ENCODE measurements around the gene CDH13.

The CDH13 gene

DNA sequence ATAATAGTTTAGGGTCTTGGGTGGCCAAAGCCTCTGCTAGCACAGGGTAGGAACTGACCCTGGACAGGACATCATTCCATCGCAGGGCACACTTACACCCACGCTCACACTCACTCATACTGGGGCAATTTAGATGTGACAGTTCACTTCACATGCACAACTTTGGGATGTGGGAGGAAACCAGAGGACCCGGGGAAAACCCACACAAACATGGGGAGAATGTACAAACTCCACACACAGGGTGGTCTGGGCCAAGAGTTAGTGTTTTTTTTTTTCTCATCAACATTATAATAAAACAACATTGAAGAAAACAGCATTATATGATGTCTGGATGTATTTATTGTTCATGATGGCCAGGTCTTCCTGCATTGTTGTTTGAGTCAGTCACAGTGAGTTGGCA, 93.6 kb downstream of the CDH13 start:
- Histone ChIP-seq H3K4me1 (ENCODE audit: low read length) (no peaks in the 10 kb centered on the region), H3K36me3 (replicated peaks; ENCODE audit: low read depth, low read length) (no peaks in the 10 kb centered on the region), H3K27ac (ENCODE audit: low read length) (no peak overlapping the region), H3K9me3 (ENCODE audit: insufficient read depth, low read length) (no peaks in the 10 kb centered on the region), H4K20me1 (ENCODE audit: insufficient read depth, low read length) (no peaks in the 10 kb centered on the region), H3K4me3 (ENCODE audit: low read length) (no peak overlapping the region), H3K9ac (ENCODE audit: low read length) (no peak overlapping the region), H3K79me2 (ENCODE audit: low read length) (no peaks in the 10 kb centered on the region), H3K27me3 (ENCODE audit: low read depth, low read length) (peaks cover 6% of the 10 kb centered on the region; the same call in 1 of the 2 replicates), H3K4me2 (ENCODE audit: low read length) (no peak overlapping the region), H2AFZ (ENCODE audit: low read depth, low read length) (no peak overlapping the region)
- TF ChIP-seq EZH2phosphoT487 (IDR thresholded peaks at IDR 0.05; ENCODE audit: low read depth) (no peak), CTCF (IDR thresholded peaks at IDR 0.05; ENCODE audit: low read depth, low read length) (no peak)

GRCh38 chr16:82726306-82726705, 99.5 kb downstream of the CDH13 start:
- Histone ChIP-seq H3K4me1 (ENCODE audit: low read length) (0 out of 2 replicates have a peak, but pooled peaks cover 4% of the 10 kb centered on the region), H3K36me3 (replicated peaks; ENCODE audit: low read depth, low read length) (no peaks in the 10 kb centered on the region), H3K9ac (ENCODE audit: low read length) (no peak overlapping the region), H3K4me3 (ENCODE audit: low read length) (no peak overlapping the region), H2AFZ (ENCODE audit: low read depth, low read length) (no peak overlapping the region), H3K4me2 (ENCODE audit: low read length) (no peak overlapping the region), H3K27ac (ENCODE audit: low read length) (no peak overlapping the region), H3K79me2 (ENCODE audit: low read length) (no peaks in the 10 kb centered on the region), H3K27me3 (ENCODE audit: low read depth, low read length) (peaks cover 19% of the 10 kb centered on the region; the same call in 1 of the 2 replicates), H4K20me1 (ENCODE audit: insufficient read depth, low read length) (no peaks in the 10 kb centered on the region), H3K9me3 (ENCODE audit: insufficient read depth, low read length) (peaks cover 6% of the 10 kb centered on the region; the same call in 1 of the 2 replicates)
- TF ChIP-seq CTCF (IDR thresholded peaks at IDR 0.05; ENCODE audit: low read depth, low read length) (no peak), EZH2phosphoT487 (IDR thresholded peaks at IDR 0.05; ENCODE audit: low read depth) (no peak)

DNA sequence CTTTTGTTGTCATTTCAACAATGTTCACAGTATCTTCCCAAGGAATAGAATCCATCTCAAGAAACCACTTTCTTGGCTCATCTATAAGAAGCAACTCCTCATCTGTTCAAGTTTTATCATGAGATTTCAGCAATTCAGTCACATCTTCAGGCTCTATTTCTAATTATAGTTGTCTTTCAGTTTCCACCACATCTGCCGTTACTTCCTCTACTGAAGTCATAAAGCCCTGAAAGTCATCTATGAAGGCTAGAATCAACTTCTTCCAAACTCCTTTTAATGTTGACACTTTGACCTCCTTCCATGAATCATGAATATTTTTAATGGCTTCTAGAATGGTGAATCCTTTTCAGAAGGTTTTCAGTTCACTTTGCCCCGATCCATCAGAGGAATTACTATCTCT, 102.1 kb downstream of the CDH13 start:
- no peak overlapping the region for H2AFZ ChIP-seq (ENCODE audit: low read depth, low read length)
- no peak for TF ChIP-seq EZH2phosphoT487 (IDR thresholded peaks at IDR 0.05; ENCODE audit: low read depth)
- no peak for TF ChIP-seq CTCF (IDR thresholded peaks at IDR 0.05; ENCODE audit: low read depth, low read length)
- H3K27me3 ChIP-seq (ENCODE audit: low read depth, low read length), result peaks cover 19% of the 10 kb centered on the region; the same call in 1 of the 2 replicates
- H3K4me2 ChIP-seq (ENCODE audit: low read length), result no peak overlapping the region
- no peaks in the 10 kb centered on the region for H3K79me2 ChIP-seq (ENCODE audit: low read length)
- no peak overlapping the region for H3K27ac ChIP-seq (ENCODE audit: low read length)
- no peak overlapping the region for H3K4me3 ChIP-seq (ENCODE audit: low read length)
- no peaks in the 10 kb centered on the region for H4K20me1 ChIP-seq (ENCODE audit: insufficient read depth, low read length)
- H3K9me3 ChIP-seq (ENCODE audit: insufficient read depth, low read length), result peaks cover 6% of the 10 kb centered on the region; the same call in 1 of the 2 replicates
- no peaks in the 10 kb centered on the region for H3K36me3 ChIP-seq (replicated peaks; ENCODE audit: low read depth, low read length)
- 0 out of 2 replicates have a peak, but pooled peaks cover 4% of the 10 kb centered on the region for H3K4me1 ChIP-seq (ENCODE audit: low read length)
- no peak overlapping the region for H3K9ac ChIP-seq (ENCODE audit: low read length)

DNA sequence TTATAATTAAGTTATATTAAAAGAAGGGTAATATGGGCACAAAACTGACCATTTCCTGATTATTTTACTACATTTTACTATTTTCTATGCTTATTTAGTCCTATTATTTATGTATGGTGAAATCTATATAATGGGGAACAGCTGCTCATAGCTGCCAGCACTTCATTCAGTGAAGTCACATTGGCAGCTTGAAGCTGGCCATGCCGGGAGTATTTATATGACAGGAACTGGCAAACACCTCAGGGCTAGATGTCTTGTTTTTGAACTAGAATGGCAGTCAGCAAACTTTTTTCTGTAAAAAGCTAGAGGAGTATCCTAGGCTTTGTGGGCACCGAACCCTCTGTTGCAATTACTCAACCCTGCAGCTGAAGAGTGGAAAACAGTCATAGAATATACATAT, 104.1 kb downstream of the CDH13 start:
- TF ChIP-seq CTCF (IDR thresholded peaks at IDR 0.05; ENCODE audit: low read depth, low read length), result no peak
- TF ChIP-seq EZH2phosphoT487 (IDR thresholded peaks at IDR 0.05; ENCODE audit: low read depth), result no peak
- H3K4me1 ChIP-seq (ENCODE audit: low read length), result 0 out of 2 replicates have a peak, but pooled peaks cover 4% of the 10 kb centered on the region
- H4K20me1 ChIP-seq (ENCODE audit: insufficient read depth, low read length), result no peaks in the 10 kb centered on the region
- no peak overlapping the region for H3K9ac ChIP-seq (ENCODE audit: low read length)
- H3K27ac ChIP-seq (ENCODE audit: low read length), result no peak overlapping the region
- no peaks in the 10 kb centered on the region for H3K36me3 ChIP-seq (replicated peaks; ENCODE audit: low read depth, low read length)
- peaks cover 6% of the 10 kb centered on the region; the same call in 1 of the 2 replicates for H3K9me3 ChIP-seq (ENCODE audit: insufficient read depth, low read length)
- no peak overlapping the region for H3K4me2 ChIP-seq (ENCODE audit: low read length)
- H2AFZ ChIP-seq (ENCODE audit: low read depth, low read length), result no peak overlapping the region
- no peak overlapping the region for H3K4me3 ChIP-seq (ENCODE audit: low read length)
- no peaks in the 10 kb centered on the region for H3K79me2 ChIP-seq (ENCODE audit: low read length)
- peaks cover 25% of the 10 kb centered on the region; the same call in 1 of the 2 replicates for H3K27me3 ChIP-seq (ENCODE audit: low read depth, low read length)

Data from OCI-LY3 (cell line).